Measurements from ENCODE around the gene ELF5.

The ELF5 gene

GRCh38 chr11:34542089-34542488, 28.5 kb upstream of the ELF5 start:
- H3K27me3 ChIP-seq (ENCODE audit: insufficient read depth, poor library complexity, severe bottlenecking) = peaks cover 4% of the 10 kb centered on the region
- no peak overlapping the region for H3K4me3 ChIP-seq (replicated peaks; ENCODE audit: insufficient read depth, low read length)

GRCh38 chr11:34540870-34541269, 27.3 kb upstream of the ELF5 start:
- Histone ChIP-seq H3K4me3 (replicated peaks; ENCODE audit: insufficient read depth, low read length) (no peak overlapping the region), H3K27ac (replicated peaks) (no peak overlapping the region), H3K27me3 (ENCODE audit: insufficient read depth, poor library complexity, severe bottlenecking) (peaks cover 4% of the 10 kb centered on the region)
- no peak for TF ChIP-seq SPI1 (IDR thresholded peaks at IDR 0.05; ENCODE audit: borderline replicate concordance, low read depth)
- no peak for TF ChIP-seq CTCF (IDR thresholded peaks at IDR 0.05; ENCODE audit: insufficient read depth, low read length)
- no peak for TF ChIP-seq GABPA (IDR thresholded peaks at IDR 0.05; ENCODE audit: low read depth)
- no peak for TF ChIP-seq POLR2AphosphoS5 (IDR thresholded peaks at IDR 0.05; ENCODE audit: low read depth)
- no peak for TF ChIP-seq REST (IDR thresholded peaks at IDR 0.05; ENCODE audit: insufficient replicate concordance, low read depth)
- DNase-seq (ENCODE audit: low read depth in 1 of 2, low spot score in 1 of 2) = no peak

More at GRCh38 chr11:34542089-34542488, 28.5 kb upstream of the ELF5 start:
- no peak for TF ChIP-seq CTCF (IDR thresholded peaks at IDR 0.05; ENCODE audit: insufficient read depth, low read length)
- TF ChIP-seq POLR2AphosphoS5 (IDR thresholded peaks at IDR 0.05; ENCODE audit: low read depth) = no peak
- TF ChIP-seq GABPA (IDR thresholded peaks at IDR 0.05; ENCODE audit: low read depth) = no peak
- no peak for TF ChIP-seq REST (IDR thresholded peaks at IDR 0.05; ENCODE audit: insufficient replicate concordance, low read depth)
- TF ChIP-seq SPI1 (IDR thresholded peaks at IDR 0.05; ENCODE audit: borderline replicate concordance, low read depth) = no peak
- DNase-seq (ENCODE audit: low read depth in 1 of 2, low spot score in 1 of 2) = no peak
- no peak overlapping the region for H3K27ac ChIP-seq (replicated peaks)

- TF ChIP-seq REST (IDR thresholded peaks at IDR 0.05; ENCODE audit: insufficient replicate concordance, low read depth) = no peak
- TF ChIP-seq CTCF (IDR thresholded peaks at IDR 0.05; ENCODE audit: insufficient read depth, low read length) = no peak
- no peak for TF ChIP-seq GABPA (IDR thresholded peaks at IDR 0.05; ENCODE audit: low read depth)
- no peak for TF ChIP-seq SPI1 (IDR thresholded peaks at IDR 0.05; ENCODE audit: borderline replicate concordance, low read depth)
- TF ChIP-seq POLR2AphosphoS5 (IDR thresholded peaks at IDR 0.05; ENCODE audit: low read depth) = no peak
- H3K27ac ChIP-seq (replicated peaks) = no peak overlapping the region
- no peak for DNase-seq (ENCODE audit: low read depth in 1 of 2, low spot score in 1 of 2)
- peaks cover 4% of the 10 kb centered on the region for H3K27me3 ChIP-seq (ENCODE audit: insufficient read depth, poor library complexity, severe bottlenecking)
- H3K4me3 ChIP-seq (replicated peaks; ENCODE audit: insufficient read depth, low read length) = no peak overlapping the region
These were observed 24.0 kb upstream of the ELF5 start for GRCh38 chr11:34537636-34538035.

Data from HL-60 (cell line).